ENCODE results near the gene RRP8.

The RRP8 gene

GRCh38 chr11:6616596-6617250 lies 13.3 kb upstream of the RRP8 start:
- DNase-seq: no peak

- no peak for DNase-seq
Measured at GRCh38 chr11:6615882-6616585, 12.6 kb upstream of the RRP8 start.

- no peak for DNase-seq
Measured at GRCh38 chr11:6615046-6615445, 11.6 kb upstream of the RRP8 start.

- no peak for DNase-seq
Measured at GRCh38 chr11:6614446-6614845, 11.0 kb upstream of the RRP8 start.

- DNase-seq: no peak
Measured at GRCh38 chr11:6613496-6613895, 10.1 kb upstream of the RRP8 start.

GRCh38 chr11:6612213-6613041 lies 9.0 kb upstream of the RRP8 start, which contains the start of gene TAF10:
TSS of gene TAF10 (minus strand) at chr11:6612216. CDS start at chr11:6612189, 27 bp downstream.
- DNase-seq: peak; percentile 79 to 94

- DNase-seq: peak in 1 of 2 donors; percentile 50
Measured at GRCh38 chr11:6611963-6612212, 8.5 kb upstream of the RRP8 start.

- no peak for DNase-seq
Measured at GRCh38 chr11:6611092-6611962, 7.9 kb upstream of the RRP8 start.

- no peak for DNase-seq
Measured at GRCh38 chr11:6610591-6610990, 7.2 kb upstream of the RRP8 start.

GRCh38 chr11:6609502-6610015 lies 6.1 kb upstream of the RRP8 start:
- DNase-seq: no peak

GRCh38 chr11:6608726-6609501 lies 5.5 kb upstream of the RRP8 start:
- DNase-seq: no peak

GRCh38 chr11:6608011-6608410 lies 4.6 kb upstream of the RRP8 start:
- DNase-seq: no peak

GRCh38 chr11:6607190-6607795 lies 3.9 kb upstream of the RRP8 start:
- no peak for DNase-seq

GRCh38 chr11:6606471-6607189 lies 3.2 kb upstream of the RRP8 start:
- peak; percentile 15 to 45 for DNase-seq

GRCh38 chr11:6604790-6605189 lies 1.4 kb upstream of the RRP8 start:
- DNase-seq: no peak

GRCh38 chr11:6604081-6604626 lies 738 bp upstream of the RRP8 start:
- DNase-seq: peak; percentile 16 to 64

- DNase-seq: no peak
Measured at GRCh38 chr11:6602096-6602940, 1.1 kb downstream of the RRP8 start.

GRCh38 chr11:6601041-6601461 lies 2.4 kb downstream of the RRP8 start:
- DNase-seq: no peak

GRCh38 chr11:6599881-6600390 lies 3.5 kb downstream of the RRP8 start:
- no peak for DNase-seq

Measured in bone marrow (tissue), 2 donors.